Right atrium auricular region (tissue), 2 donors: ENCODE measurements around the gene ZNF526. TPM values are rescaled to one million over a fixed set of nuclear protein-coding genes. Genes with fewer than 3 reads are reported as not detected.
A peak's percentile ranks its signal among the peaks of the same experiment; 100 is the strongest.

Source experiments
- DNase-seq: peaks from one replicate; pipeline ENCODE4 v3.0.0-alpha.2; 2019; ENCODE audit warnings: low spot score
- H3K27ac ChIP-seq, 2 donors: fragments of 200-600 bp; sonication (generic); 1 replicate in 1 of 2; 2 replicates in 1 of 2; pipeline ENCODE4 v1.5.1; 2016 to 2019
- H3K27me3 ChIP-seq, 2 donors: fragments of 200-600 bp; sonication (generic); one replicate each; pipeline versions ENCODE4 v1.5.1 to v1.6.0; 2017 to 2019
- H3K36me3 ChIP-seq: fragments of 200-600 bp; sonication (generic); one replicate; pipeline ENCODE4 v1.5.1; 2016
- H3K4me1 ChIP-seq, 2 donors: fragments of 200-600 bp; sonication (generic); one replicate each; pipeline versions ENCODE4 v1.5.1 to v1.6.0; 2017 to 2019
- H3K4me3 ChIP-seq, 2 donors: fragments of 200-600 bp; sonication (generic); 1 replicate in 1 of 2; 2 replicates in 1 of 2; pipeline ENCODE4 v1.5.1; 2017 to 2019; ENCODE audit warnings: mild to moderate bottlenecking in 1 of 2, moderate library complexity in 1 of 2
- H3K9me3 ChIP-seq, 2 donors: fragments of 200-600 bp; sonication (generic); one replicate each; pipeline ENCODE4 v1.5.1; 2019
- total RNA-seq, 2 donors: library from RNA; depleted of rRNA; stranded (reverse); fragments of >200 nt; gene quantifications; one replicate each; pipeline ENCODE4 v1.1.0, GENCODE V29; 2016
- TF ChIP-seq, protein P1 (sequence below), 2 donors: fragments of 200-600 bp; sonication (generic); IDR thresholded peaks; one replicate each; pipeline ENCODE4 v1.5.1; 2019; ENCODE audit warnings: antibody characterized with exemption in 2 of 2

The ZNF526 gene
- total RNA-seq, 2 donors from 2014 or later = 2.6 to 5.4 TPM

- no peaks in the 10 kb centered on the region for H3K27me3 ChIP-seq
- H3K4me3 ChIP-seq = peak overlapping the region; percentile 58 to 72
- H3K4me1 ChIP-seq = peaks cover 0 to 41% of the 10 kb centered on the region in 2 donors
- DNase-seq = no peak
- H3K36me3 ChIP-seq = peaks cover 29% of the 10 kb centered on the region
- TF ChIP-seq, protein P1, sequence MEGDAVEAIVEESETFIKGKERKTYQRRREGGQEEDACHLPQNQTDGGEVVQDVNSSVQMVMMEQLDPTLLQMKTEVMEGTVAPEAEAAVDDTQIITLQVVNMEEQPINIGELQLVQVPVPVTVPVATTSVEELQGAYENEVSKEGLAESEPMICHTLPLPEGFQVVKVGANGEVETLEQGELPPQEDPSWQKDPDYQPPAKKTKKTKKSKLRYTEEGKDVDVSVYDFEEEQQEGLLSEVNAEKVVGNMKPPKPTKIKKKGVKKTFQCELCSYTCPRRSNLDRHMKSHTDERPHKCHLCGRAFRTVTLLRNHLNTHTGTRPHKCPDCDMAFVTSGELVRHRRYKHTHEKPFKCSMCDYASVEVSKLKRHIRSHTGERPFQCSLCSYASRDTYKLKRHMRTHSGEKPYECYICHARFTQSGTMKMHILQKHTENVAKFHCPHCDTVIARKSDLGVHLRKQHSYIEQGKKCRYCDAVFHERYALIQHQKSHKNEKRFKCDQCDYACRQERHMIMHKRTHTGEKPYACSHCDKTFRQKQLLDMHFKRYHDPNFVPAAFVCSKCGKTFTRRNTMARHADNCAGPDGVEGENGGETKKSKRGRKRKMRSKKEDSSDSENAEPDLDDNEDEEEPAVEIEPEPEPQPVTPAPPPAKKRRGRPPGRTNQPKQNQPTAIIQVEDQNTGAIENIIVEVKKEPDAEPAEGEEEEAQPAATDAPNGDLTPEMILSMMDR (IDR thresholded peaks at IDR 0.05) = no peak
- peak overlapping the region; percentile 91 to 96 for H3K27ac ChIP-seq
- no peaks in the 10 kb centered on the region for H3K9me3 ChIP-seq
These were observed 49.6 kb downstream of the ZNF526 start for GRCh38 chr19:42269478-42270345.

DNA sequence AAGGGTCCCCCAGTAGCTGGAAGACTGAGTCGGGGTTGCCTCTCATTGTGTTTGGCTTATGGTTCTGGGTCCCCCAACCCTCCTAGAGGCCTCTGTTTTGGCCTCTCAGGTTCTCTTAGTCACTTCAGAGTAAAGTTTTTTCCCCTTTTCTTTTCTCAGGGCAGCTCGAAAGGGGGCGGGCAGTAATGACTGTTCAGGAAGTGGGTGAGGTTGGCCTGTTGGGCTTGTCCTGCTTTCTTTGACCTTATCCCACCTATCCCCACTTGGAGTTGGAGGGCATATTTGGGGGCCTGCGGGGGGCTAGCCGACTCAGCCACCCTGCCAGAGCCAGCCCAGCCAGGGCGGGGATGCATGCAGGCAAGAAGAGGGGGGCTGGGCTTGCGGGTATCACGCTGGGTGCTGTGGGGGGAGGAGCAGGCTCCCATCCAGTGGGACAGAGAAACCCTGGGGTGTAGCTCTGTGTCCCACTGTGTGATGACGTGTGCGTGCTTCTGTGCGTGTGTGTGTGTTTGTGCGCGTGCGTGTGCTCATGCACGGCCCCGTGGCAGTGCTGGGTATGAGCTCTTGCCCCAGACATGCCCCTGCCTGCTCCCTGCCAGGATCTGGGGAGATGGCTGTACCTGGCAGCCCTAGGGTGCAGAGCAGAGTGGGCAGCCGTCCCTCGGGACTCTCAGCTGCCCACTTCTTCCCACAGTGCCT is 50.4 kb downstream of the ZNF526 start:
- no peak for DNase-seq
- H3K4me1 ChIP-seq = peaks cover 0 to 49% of the 10 kb centered on the region in 2 donors
- H3K4me3 ChIP-seq = peak overlapping the region; percentile 58 to 72
- H3K9me3 ChIP-seq = no peaks in the 10 kb centered on the region
- peaks cover 35% of the 10 kb centered on the region for H3K36me3 ChIP-seq
- no peaks in the 10 kb centered on the region for H3K27me3 ChIP-seq
- TF ChIP-seq, protein P1 (IDR thresholded peaks at IDR 0.05) = no peak
- peak overlapping the region; percentile 91 to 96 for H3K27ac ChIP-seq

- Histone ChIP-seq H3K27me3 (no peaks in the 10 kb centered on the region), H3K9me3 (no peaks in the 10 kb centered on the region), H3K4me1 (peaks cover 0 to 54% of the 10 kb centered on the region in 2 donors), H3K36me3 (peaks cover 35% of the 10 kb centered on the region), H3K27ac (peak overlapping the region; percentile 91 to 96), H3K4me3 (peak overlapping the region; percentile 58 to 72)
- TF ChIP-seq, protein P1 (IDR thresholded peaks at IDR 0.05) = no peak
- DNase-seq = no peak
These were observed 50.9 kb downstream of the ZNF526 start for GRCh38 chr19:42271045-42271419.

- TF ChIP-seq, protein P1 (IDR thresholded peaks at IDR 0.05) = no peak
- Histone ChIP-seq H3K4me3 (no peak overlapping the region), H3K4me1 (peaks cover 0 to 64% of the 10 kb centered on the region in 2 donors), H3K9me3 (no peaks in the 10 kb centered on the region), H3K27ac (peak overlapping the region in 1 of 2 donors; percentile 91), H3K27me3 (no peaks in the 10 kb centered on the region), H3K36me3 (peaks cover 35% of the 10 kb centered on the region)
- no peak for DNase-seq
These were observed 51.9 kb downstream of the ZNF526 start for GRCh38 chr19:42271861-42272534.

GRCh38 chr19:42272535-42272897 is 52.4 kb downstream of the ZNF526 start:
- Histone ChIP-seq H3K27me3 (no peaks in the 10 kb centered on the region), H3K4me1 (peaks cover 0 to 65% of the 10 kb centered on the region in 2 donors), H3K36me3 (peaks cover 35% of the 10 kb centered on the region), H3K9me3 (no peaks in the 10 kb centered on the region), H3K27ac (no peak overlapping the region), H3K4me3 (no peak overlapping the region)
- TF ChIP-seq, protein P1 (IDR thresholded peaks at IDR 0.05) = no peak
- DNase-seq = no peak
